ENCODE measurements around the gene ZNF385C. TPM values are rescaled to one million over a fixed set of nuclear protein-coding genes. Genes with fewer than 3 reads are reported as not detected.

Gene ZNF385C
- total and polyA plus RNA-seq, 4 donors = 0.03 to 0.19 (median 0.06) TPM; not detected in 1

GRCh38 chr17:42047343-42047742 is 50.9 kb downstream of the ZNF385C start:
- H3K9ac ChIP-seq (ENCODE audit: low read depth in 1 of 2, low read length in 2 of 2) = no peak overlapping the region
- no peak overlapping the region for H3K27ac ChIP-seq (ENCODE audit: low read depth in 1 of 2, low read length in 2 of 2)
- WGBS = 87% methylated on average over 12 of the region's 12 CpGs
- TF ChIP-seq MAX (IDR thresholded peaks at IDR 0.05) (no peak), GABPA (IDR thresholded peaks at IDR 0.05 in 1 of 2, conservative IDR thresholded peaks at IDR 0.05 in 1 of 2) (no peak), TAF1 (conservative IDR thresholded peaks at IDR 0.05) (no peak), REST (IDR thresholded peaks at IDR 0.05) (no peak), RAD21 (IDR thresholded peaks at IDR 0.05) (no peak), ZBTB33 (IDR thresholded peaks at IDR 0.05) (no peak), SP1 (IDR thresholded peaks at IDR 0.05) (no peak), HNF4G (IDR thresholded peaks at IDR 0.05) (no peak), RXRA (IDR thresholded peaks at IDR 0.05) (no peak), EGR1 (IDR thresholded peaks at IDR 0.05; ENCODE audit: low read depth in 2 of 2) (no peak), YY1 (IDR thresholded peaks at IDR 0.05) (no peak), FOXA2 (IDR thresholded peaks at IDR 0.05) (no peak), HNF4A (conservative IDR thresholded peaks at IDR 0.05) (no peak), CTCF (IDR thresholded peaks at IDR 0.05; ENCODE audit: low read depth, low read length, missing input control) (no peak), ATF3 (IDR thresholded peaks at IDR 0.05) (no peak), FOXA1 (IDR thresholded peaks at IDR 0.05) (no peak), NR2F2 (IDR thresholded peaks at IDR 0.05) (no peak), JUND (IDR thresholded peaks at IDR 0.05) (no peak)
- H3K9me3 ChIP-seq (ENCODE audit: control insufficient read depth in 4 of 4, low read length in 3 of 4) = no peaks in the 10 kb centered on the region
- H3K27me3 ChIP-seq (ENCODE audit: control insufficient read depth in 4 of 4, insufficient read depth in 4 of 4, low read length in 3 of 4) = no peaks in the 10 kb centered on the region
- peaks cover 0 to 5% (median 2%) of the 10 kb centered on the region in 4 donors for H3K4me1 ChIP-seq (ENCODE audit: control insufficient read depth in 4 of 4, insufficient read depth in 4 of 4, low read length in 3 of 4)
- H3K4me3 ChIP-seq (ENCODE audit: low read depth in 1 of 3, low read length in 3 of 3) = no peak overlapping the region
- no peak for DNase-seq (ENCODE audit: low spot score)
- H3K36me3 ChIP-seq (ENCODE audit: control insufficient read depth in 4 of 4, insufficient read depth in 3 of 4, low read depth in 1 of 4, low read length in 3 of 4) = no peaks in the 10 kb centered on the region
